HCT116 (cell line): ENCODE results near the gene PRDM12. TPM values are rescaled to one million over a fixed set of nuclear protein-coding genes. Genes with fewer than 3 reads are reported as not detected.

ENCODE experiments used
- ATAC-seq: fragments of 200-7000 bp; cut with Tn5 transposase; 2 replicates; pipeline ENCODE4 v1.9.1; 2020; ENCODE audit warnings: mild to moderate bottlenecking, moderate library complexity
- BruUV-seq: library from RNA; stranded (reverse); fragments of 400-500 nt; replicated peaks from 2 replicates; lab custom pipeline; 2021; lab: Mats Ljungman, UMichigan
- CTCF ChIA-PET: fragments of 300-600 bp; sonication (Branson Sonifier 250); formaldehyde crosslinking; loops from one replicate; lab custom pipeline; 2021; ENCODE audit warnings: antibody characterized with exemption; lab: Charles Lee
- POLR2A ChIA-PET: fragments of 300-600, 350-600 bp; sonication (Branson Sonifier 250); formaldehyde crosslinking; loops from one replicate; lab custom pipeline; 2021; ENCODE audit warnings: antibody characterized with exemption; lab: Charles Lee
- RAD21 ChIA-PET, 2 experiments: fragments of 300-600 bp; sonication (Branson Sonifier 250); formaldehyde crosslinking; loops; one replicate each; lab custom pipeline; 2023; ENCODE audit warnings: low total read pairs in 2 of 2; ENCODE audit not compliant: uncharacterized antibody in 2 of 2, unreplicated experiment in 2 of 2, low non-redundant PET in 1 of 2; lab: Charles Lee
- DNase-seq: peaks from one replicate; pipeline ENCODE4 v3.0.0-alpha.2; 2010; ENCODE audit warnings: low read depth, low spot score
- H2AFZ ChIP-seq: fragments of 200-600 bp; shearing (Covaris generic), sonication (generic); 2 replicates; pipeline ENCODE4 v1.6.1; 2017; ENCODE audit warnings: low read depth, mixed run types, mixed read lengths, antibody characterized with exemption, low read length; ENCODE audit not compliant: poor library complexity, severe bottlenecking
- H3K27ac ChIP-seq: 2 replicates; pipeline ENCODE4 v1.5.1; 2012; ENCODE audit warnings: low read depth, low read length
- H3K27me3 ChIP-seq: fragments of 200-600 bp; sonication (generic); 2 replicates; pipeline ENCODE4 v1.6.1; 2016; ENCODE audit warnings: mixed run types, low read length, mixed read lengths; ENCODE audit not compliant: insufficient read depth
- H3K36me3 ChIP-seq, 2 experiments: fragments of 200-500 bp in 1 of 2; fragments of 200-600 bp in 1 of 2; sonication (Bioruptor generic) in 1 of 2; sonication (generic) in 1 of 2; 2 replicates each; pipeline versions ENCODE4 v1.5.1 to v1.6.1; 2014 to 2016; ENCODE audit warnings: low read length in 2 of 2, inconsistent platforms in 1 of 2, mixed read lengths in 1 of 2, mixed run types in 1 of 2; ENCODE audit not compliant: insufficient read depth in 2 of 2, control insufficient read depth in 1 of 2
- H3K4me1 ChIP-seq, 2 experiments: fragments of 200-600 bp in 1 of 2; sonication (generic) in 1 of 2; 2 replicates each; pipeline versions ENCODE4 v1.5.1 to v1.6.1; 2012 to 2017; ENCODE audit warnings: low read length in 2 of 2, inconsistent platforms in 1 of 2, mild to moderate bottlenecking in 1 of 2, mixed read lengths in 1 of 2, mixed run types in 1 of 2, moderate library complexity in 1 of 2; ENCODE audit not compliant: insufficient read depth in 2 of 2, control insufficient read depth in 1 of 2
- H3K4me2 ChIP-seq: fragments of 200-600 bp; sonication (generic); 2 replicates; pipeline ENCODE4 v1.6.1; 2017; ENCODE audit warnings: mixed run types, low read length, mixed read lengths
- H3K4me3 ChIP-seq, 2 experiments: fragments of 200-600 bp in 1 of 2; sonication (generic) in 1 of 2; replicated peaks in 1 of 2; 2 replicates each; pipeline ENCODE4 v1.5.1; 2011 to 2016; ENCODE audit warnings: low read length in 2 of 2, control low read depth in 1 of 2, low read depth in 1 of 2, mild to moderate bottlenecking in 1 of 2, mixed read lengths in 1 of 2, mixed run types in 1 of 2
- H3K79me2 ChIP-seq: fragments of 200-600 bp; sonication (generic); 2 replicates; pipeline ENCODE4 v1.6.1; 2017; ENCODE audit warnings: mild to moderate bottlenecking, mixed run types, low read length, moderate library complexity, mixed read lengths; ENCODE audit not compliant: insufficient read depth
- H3K9ac ChIP-seq: fragments of 200-600 bp; sonication (generic); 2 replicates; pipeline ENCODE4 v1.6.1; 2016; ENCODE audit warnings: low read length, mixed read lengths
- H3K9me2 ChIP-seq: fragments of 200-600 bp; sonication (generic), shearing (Covaris generic); 2 replicates; pipeline ENCODE4 v1.6.1; 2017; ENCODE audit warnings: mixed run types, mild to moderate bottlenecking, moderate library complexity; ENCODE audit not compliant: insufficient read depth
- H3K9me3 ChIP-seq, 2 experiments: fragments of 200-500 bp in 1 of 2; fragments of 200-600 bp in 1 of 2; sonication (Bioruptor generic) in 1 of 2; sonication (generic) in 1 of 2; 2 replicates each; pipeline ENCODE4 v1.6.1; 2014 to 2017; ENCODE audit warnings: low read length in 2 of 2, mixed read lengths in 2 of 2, inconsistent platforms in 1 of 2, low read depth in 1 of 2, mild to moderate bottlenecking in 1 of 2, mixed run types in 1 of 2, moderate library complexity in 1 of 2; ENCODE audit not compliant: control insufficient read depth in 1 of 2, insufficient read depth in 1 of 2
- H4K20me1 ChIP-seq: fragments of 200-600 bp; sonication (generic), shearing (Covaris generic); 2 replicates; pipeline ENCODE4 v1.6.1; 2017; ENCODE audit warnings: mixed run types, mild to moderate bottlenecking, moderate library complexity; ENCODE audit not compliant: insufficient read depth
- POLR2AphosphoS5 ChIP-seq: IDR thresholded peaks from 2 replicates; pipeline ENCODE4 v1.6.1; 2011; ENCODE audit warnings: mild to moderate bottlenecking, low read depth, low read length, moderate library complexity
- RAD21 ChIP-seq: IDR thresholded peaks from 2 replicates; pipeline ENCODE4 v1.6.1; 2012; ENCODE audit warnings: low read depth, mild to moderate bottlenecking
- YY1 ChIP-seq: IDR thresholded peaks from 2 replicates; pipeline ENCODE4 v1.6.1; 2011; ENCODE audit warnings: low read length, low read depth, moderate library complexity, mild to moderate bottlenecking; ENCODE audit not compliant: insufficient replicate concordance; ENCODE audit errors: extremely low read depth
- intact Hi-C: fragments of 100-400 bp; cut with micrococcal nuclease; formaldehyde crosslinking; loops from 2 replicates; pipeline ENCODE4 v1.10.0; 2022
- total RNA-seq: library from RNA; stranded (reverse); gene quantifications from one replicate; pipeline ENCODE4 v1.2.1, GENCODE V29; 2021; ENCODE audit not compliant: unreplicated experiment

Gene PRDM12
- total RNA-seq, 1 experiment from 2014 or later, result 0.54 TPM

GRCh38 chr9:130624154-130624553, 40.2 kb upstream of the PRDM12 start:
- Histone ChIP-seq H3K4me2 (no peak overlapping the region), H3K79me2 (peaks cover 7% of the 10 kb centered on the region; the same call in 1 of the 2 replicates), H3K36me3 (peaks cover 56 to 61% of the 10 kb centered on the region in 2 experiments), H2AFZ (no peak overlapping the region), H4K20me1 (no peaks in the 10 kb centered on the region), H3K9ac (no peak overlapping the region), H3K9me3 (no peaks in the 10 kb centered on the region), H3K27me3 (no peaks in the 10 kb centered on the region), H3K27ac (no peak overlapping the region), H3K4me3 (no peak overlapping the region), H3K4me1 (no peaks in the 10 kb centered on the region), H3K9me2 (no peaks in the 10 kb centered on the region)
- DNase-seq (no peak), ATAC-seq (peak; percentile 55; the same call in 1 of the 2 replicates)
- TF ChIP-seq RAD21 (0 out of 2 replicates have a peak, but pooled peaks have one; percentile 6), POLR2AphosphoS5 (no peak)
- CTCF ChIA-PET, result no interaction called here
- no TSS peak for BruUV-seq
- POLR2A ChIA-PET, result no interaction called here
- intact Hi-C loops, result no loop called here
- RAD21 ChIA-PET, result no interaction called here

GRCh38 chr9:130626249-130626996, 38.0 kb upstream of the PRDM12 start:
- ChIA-PET CTCF (no interaction called here), RAD21 (no interaction called here), POLR2A (no interaction called here)
- H2AFZ ChIP-seq, result no peak overlapping the region
- TF ChIP-seq YY1, result no peak
- H3K9ac ChIP-seq, result no peak overlapping the region
- no TSS peak for BruUV-seq
- no peaks in the 10 kb centered on the region for H3K27me3 ChIP-seq
- H3K4me3 ChIP-seq, result no peak overlapping the region
- no peaks in the 10 kb centered on the region for H3K4me1 ChIP-seq
- H3K79me2 ChIP-seq, result peaks cover 4% of the 10 kb centered on the region; the same call in 1 of the 2 replicates
- ATAC-seq (peak; percentile 75), DNase-seq (no peak)
- no peaks in the 10 kb centered on the region for H4K20me1 ChIP-seq
- intact Hi-C loops, result loop anchor here (5.0 kb wide), 1 partner anchor 144 kb away; no protein-coding TSS in a partner anchor
- no peak overlapping the region for H3K4me2 ChIP-seq
- H3K27ac ChIP-seq, result no peak overlapping the region
- H3K9me2 ChIP-seq, result no peaks in the 10 kb centered on the region
- no peaks in the 10 kb centered on the region for H3K9me3 ChIP-seq
- peaks cover 40 to 45% of the 10 kb centered on the region in 2 experiments; a peak in 3 of 4 replicates for H3K36me3 ChIP-seq
